CD14-positive monocyte (primary cell): ENCODE data around the gene TCEANC. TPM values are rescaled to one million over a fixed set of nuclear protein-coding genes. Genes with fewer than 3 reads are reported as not detected.

Experiments
- DNase-seq, 3 donors: peaks; one replicate each; pipeline ENCODE4 v3.0.0-alpha.2; 2011 to 2022
- H2AFZ ChIP-seq: 2 replicates; pipeline ENCODE4 v1.6.0; 2012; ENCODE audit warnings: mild to moderate bottlenecking, low read depth, low read length, inconsistent platforms; ENCODE audit not compliant: insufficient read depth, poor library complexity, severe bottlenecking
- H3K27ac ChIP-seq, 2 donors: 1 replicate in 1 of 2; 2 replicates in 1 of 2; pipeline ENCODE4 v1.5.1; 2012 to 2013; ENCODE audit warnings: low read length in 2 of 2, control low read depth in 1 of 2, inconsistent platforms in 1 of 2, low read depth in 1 of 2, mild to moderate bottlenecking in 1 of 2
- H3K27me3 ChIP-seq, 2 donors: one replicate each; pipeline versions ENCODE4 v1.6.0 to v1.6.1; 2011 to 2013; ENCODE audit warnings: low read length in 2 of 2; ENCODE audit not compliant: control insufficient read depth in 2 of 2, insufficient read depth in 2 of 2
- H3K36me3 ChIP-seq, 2 donors: replicated peaks in 1 of 2; 1 replicate in 1 of 2; 2 replicates in 1 of 2; pipeline versions ENCODE4 v1.5.1 to v1.6.1; 2012 to 2013; ENCODE audit warnings: low read length in 2 of 2, control low read depth in 1 of 2, inconsistent platforms in 1 of 2, mild to moderate bottlenecking in 1 of 2; ENCODE audit not compliant: insufficient read depth in 2 of 2, control insufficient read depth in 1 of 2
- H3K4me1 ChIP-seq, 2 donors: 1 replicate in 1 of 2; 2 replicates in 1 of 2; pipeline versions ENCODE4 v1.5.1 to v1.6.1; 2012 to 2013; ENCODE audit warnings: low read length in 2 of 2, control low read depth in 1 of 2, inconsistent platforms in 1 of 2, mild to moderate bottlenecking in 1 of 2, moderate library complexity in 1 of 2; ENCODE audit not compliant: insufficient read depth in 2 of 2, control insufficient read depth in 1 of 2
- H3K4me2 ChIP-seq: replicated peaks from 2 replicates; pipeline ENCODE3; 2012; ENCODE audit warnings: low read length, moderate library complexity, mild to moderate bottlenecking; ENCODE audit not compliant: poor library complexity, severe bottlenecking; ENCODE audit errors: extremely low read depth
- H3K4me3 ChIP-seq, 3 experiments: fragments of 200-600 bp in 1 of 3; sonication (generic) in 1 of 3; replicated peaks in 1 of 3; 1 replicate in 2 of 3; 2 replicates in 1 of 3; pipeline ENCODE4 v1.5.1; 2011 to 2013; ENCODE audit warnings: low read length in 3 of 3, mild to moderate bottlenecking in 3 of 3, control low read depth in 2 of 3, low read depth in 2 of 3, inconsistent platforms in 1 of 3, moderate library complexity in 1 of 3
- H3K79me2 ChIP-seq: 2 replicates; pipeline ENCODE4 v1.6.0; 2012; ENCODE audit warnings: mild to moderate bottlenecking, control low read depth, inconsistent platforms, low read length, moderate library complexity; ENCODE audit not compliant: insufficient read depth
- H3K9ac ChIP-seq: 2 replicates; pipeline ENCODE4 v1.6.0; 2017; ENCODE audit warnings: low read length, mild to moderate bottlenecking; ENCODE audit not compliant: insufficient read depth, poor library complexity, severe bottlenecking
- H3K9me3 ChIP-seq, 2 donors: replicated peaks in 1 of 2; 1 replicate in 1 of 2; 2 replicates in 1 of 2; pipeline versions ENCODE4 v1.5.1 to v1.6.1; 2012 to 2013; ENCODE audit warnings: low read length in 2 of 2, control low read depth in 1 of 2; ENCODE audit not compliant: control insufficient read depth in 1 of 2, insufficient read depth in 1 of 2
- H4K20me1 ChIP-seq: 2 replicates; pipeline ENCODE4 v1.6.0; 2012; ENCODE audit warnings: mild to moderate bottlenecking, low read length, control low read depth, moderate library complexity; ENCODE audit not compliant: insufficient read depth
- H3K27ac Mint-ChIP-seq, 7 donors: one replicate each; pipeline ENCODE4 v1.8.0; 2020; ENCODE audit warnings: mild to moderate bottlenecking in 7 of 7, mixed read lengths in 7 of 7, moderate library complexity in 6 of 7, inconsistent platforms in 2 of 7
- H3K27me3 Mint-ChIP-seq, 3 donors: one replicate each; pipeline ENCODE4 v1.8.0; 2021 to 2022; ENCODE audit warnings: low read depth in 3 of 3, mild to moderate bottlenecking in 3 of 3, mixed read lengths in 3 of 3, moderate library complexity in 3 of 3, inconsistent platforms in 1 of 3
- H3K36me3 Mint-ChIP-seq, 2 donors: one replicate each; pipeline ENCODE4 v1.8.0; 2020; ENCODE audit warnings: mixed read lengths in 2 of 2, inconsistent platforms in 1 of 2, mild to moderate bottlenecking in 1 of 2
- H3K4me1 Mint-ChIP-seq: one replicate; pipeline ENCODE4 v1.8.0; 2020; ENCODE audit warnings: mild to moderate bottlenecking, mixed read lengths
- H3K4me3 Mint-ChIP-seq, 2 donors: one replicate each; pipeline ENCODE4 v1.8.0; 2020; ENCODE audit warnings: mild to moderate bottlenecking in 2 of 2, mixed read lengths in 2 of 2, moderate library complexity in 1 of 2
- H3K9me3 Mint-ChIP-seq, 7 donors: one replicate each; pipeline ENCODE4 v1.8.0; 2020 to 2022; ENCODE audit warnings: mixed read lengths in 7 of 7, mild to moderate bottlenecking in 6 of 7, moderate library complexity in 6 of 7, inconsistent platforms in 2 of 7
- CTCF ChIP-seq: fragments of 200-600 bp; IDR thresholded peaks from one replicate; pipeline ENCODE4 v1.8.0; 2022; ENCODE audit warnings: antibody characterized with exemption, mild to moderate bottlenecking
- WGBS: methylation state at CpG from one replicate; pipeline ENCODE4 v1.1.5; 2013; ENCODE audit warnings: missing lambda C conversion rate; ENCODE audit not compliant: insufficient coverage; 5-methylcytosine and 5-hydroxymethylcytosine counted together
- intact Hi-C, 2 donors: fragments of 100-400 bp; cut with micrococcal nuclease; formaldehyde crosslinking; loops; one replicate each; pipeline versions ENCODE4 v1.15.0 to v1.15.1; 2023
- polyA plus RNA-seq, 3 donors: library from polyadenylated mRNA; depleted of rRNA in 1 of 3; unstranded in 2 of 3; stranded (reverse) in 1 of 3; fragments of 300-500 nt in 2 of 3; fragments of >200 nt in 1 of 3; fragmentation: Illumina TruSeq in 2 of 3; gene quantifications; 1 replicate in 2 of 3; 2 replicates in 1 of 3; pipeline ENCODE4 v1.2.3, GENCODE V29; 2012 to 2021

TCEANC gene
- polyA plus RNA-seq, 3 donors: 1.6 to 2.8 (median 1.9) TPM

- H3K36me3 Mint-ChIP-seq: peaks cover 4 to 7% of the 10 kb centered on the region in 2 donors
- H3K4me3 Mint-ChIP-seq: no peak overlapping the region
- Histone ChIP-seq H3K4me1 (peaks cover 14 to 21% of the 10 kb centered on the region in 2 donors), H3K9ac (no peak overlapping the region), H3K27me3 (no peaks in the 10 kb centered on the region), H3K4me3 (no peak overlapping the region), H3K9me3 (no peaks in the 10 kb centered on the region), H2AFZ (no peak overlapping the region), H3K27ac (no peak overlapping the region), H3K79me2 (no peaks in the 10 kb centered on the region), H4K20me1 (no peaks in the 10 kb centered on the region), H3K4me2 (no peak overlapping the region), H3K36me3 (no peaks in the 10 kb centered on the region)
- H3K9me3 Mint-ChIP-seq: peaks cover 0 to 4% (median 2%) of the 10 kb centered on the region in 7 donors
- peaks cover 0 to 9% (median 3%) of the 10 kb centered on the region in 3 donors for H3K27me3 Mint-ChIP-seq
- H3K27ac Mint-ChIP-seq: peak overlapping the region in 1 of 7 donors; percentile 37
- TF ChIP-seq CTCF: no peak
- peaks cover 23% of the 10 kb centered on the region for H3K4me1 Mint-ChIP-seq
- intact Hi-C loops: no loop called here
- DNase-seq: no peak
- 80% methylated on average over 2 of the region's 5 CpGs for WGBS
Measured at GRCh38 chrX:13670197-13670596, 17.3 kb downstream of the TCEANC start.

DNA sequence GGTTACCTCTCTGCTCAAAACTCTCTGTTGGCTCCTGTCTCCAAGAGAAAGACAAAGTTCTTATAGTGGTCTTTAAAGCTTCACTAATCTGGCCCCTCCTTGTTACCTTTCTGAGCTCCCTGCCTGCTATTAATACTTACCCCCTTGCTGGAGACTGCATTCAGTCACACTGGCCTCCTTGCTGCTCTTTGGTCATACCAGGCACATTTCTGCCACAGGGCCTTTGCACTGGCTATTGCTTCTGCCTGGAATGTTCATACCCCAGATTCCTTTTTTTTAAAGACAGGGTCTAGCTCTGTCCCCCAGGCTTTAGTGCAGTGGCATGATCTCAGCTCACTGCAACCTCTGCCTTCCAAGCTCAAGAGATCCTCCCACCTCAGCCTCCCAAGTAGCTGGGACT is 20.1 kb downstream of the TCEANC start:
- no peak overlapping the region for H2AFZ ChIP-seq
- no peak for DNase-seq
- no peak overlapping the region for H3K27ac ChIP-seq
- no peak for TF ChIP-seq CTCF
- H4K20me1 ChIP-seq: no peaks in the 10 kb centered on the region
- no peak overlapping the region for H3K4me3 ChIP-seq
- no peak overlapping the region for H3K27ac Mint-ChIP-seq
- peaks cover 12% of the 10 kb centered on the region for H3K4me1 Mint-ChIP-seq
- H3K9ac ChIP-seq: no peak overlapping the region
- intact Hi-C loops: no loop called here
- H3K9me3 Mint-ChIP-seq: peaks cover 0 to 4% (median 0%) of the 10 kb centered on the region in 7 donors
- no peaks in the 10 kb centered on the region for H3K9me3 ChIP-seq
- H3K27me3 Mint-ChIP-seq: peaks cover 0 to 8% (median 3%) of the 10 kb centered on the region in 3 donors
- no peaks in the 10 kb centered on the region for H3K79me2 ChIP-seq
- peaks cover 4 to 5% of the 10 kb centered on the region in 2 donors for H3K36me3 Mint-ChIP-seq
- no peaks in the 10 kb centered on the region for H3K36me3 ChIP-seq
- no peak overlapping the region for H3K4me2 ChIP-seq
- H3K4me1 ChIP-seq: peaks cover 10 to 12% of the 10 kb centered on the region in 2 donors
- no peaks in the 10 kb centered on the region for H3K27me3 ChIP-seq
- H3K4me3 Mint-ChIP-seq: no peak overlapping the region
